ENCODE results near the gene B3GNT8. TPM values are rescaled to one million over a fixed set of nuclear protein-coding genes. Genes with fewer than 3 reads are reported as not detected.
"Not testable (repeated sequence)": the region's sequence is repeated elsewhere in the genome, so short reads cannot be mapped to it uniquely, and the experiment has no call there.

B3GNT8 gene
- total RNA-seq: 10 to 100 TPM in 6 of 7 donors, 1 to 10 TPM in 1; 7.0 to 30.3 (median 11.4) TPM
- 1 to 10 TPM; 1.8 to 9.8 (median 4.0) TPM for polyA plus RNA-seq
- long read RNA-seq, donor 1, partial matches to known transcripts: 0 of 2 reads
- long read RNA-seq, donor 1, other reads (novel, unspliced or antisense): 0 of 2 reads
- long read RNA-seq, donor 2: 0 reads

- Histone ChIP-seq H3K9me3 (no peaks in the 10 kb centered on the region), H3K36me3 (peaks cover 0 to 69% (median 55%) of the 10 kb centered on the region in 6 donors), H3K4me1 (peaks cover 15 to 84% (median 45%) of the 10 kb centered on the region in 6 donors), H3K27me3 (replicated peaks in 1 of 7) (no peaks in the 10 kb centered on the region), H3K4me3 (peak within 1 kb of the TSS; percentile 28 to 67 (median 42)), H3K27ac (peak within 1 kb of the TSS; percentile 48 to 93 (median 84))
- TF ChIP-seq POLR2AphosphoS5 (IDR thresholded peaks at IDR 0.05): peak; percentile 64 to 85 (median 77)
- TF ChIP-seq CTCF (IDR thresholded peaks at IDR 0.05 in 8 of 11, conservative IDR thresholded peaks at IDR 0.05 in 3 of 11): no peak
- WGBS, 5 donors: 19 to 32% (median 22%) methylated on average over 17 to 19 of the region's 19 CpGs
- intact Hi-C loops (cut with DNase I; ENCODE audit: low total_unique reads): no loop called here
- peak; percentile 94 for DNase-seq
These were observed at the start of gene B3GNT8 for GRCh38 chr19:41426952-41427646. B3GNT8 (minus strand) TSS chr19:41427374; CDS start chr19:41426778, 596 bp downstream.

GRCh38 chr19:41476583-41476982 lies 49.4 kb upstream of the B3GNT8 start:
- peaks cover 0 to 31% (median 7%) of the 10 kb centered on the region in 6 donors for H3K4me1 ChIP-seq
- no peaks in the 10 kb centered on the region for H3K36me3 ChIP-seq
- TF ChIP-seq POLR2AphosphoS5 (IDR thresholded peaks at IDR 0.05): no peak
- no peak for TF ChIP-seq CTCF (IDR thresholded peaks at IDR 0.05 in 8 of 11, conservative IDR thresholded peaks at IDR 0.05 in 3 of 11)
- TF ChIP-seq POLR2A (IDR thresholded peaks at IDR 0.05): no peak
- H3K27me3 ChIP-seq (replicated peaks in 1 of 7): peaks cover 0 to 32% (median 0%) of the 10 kb centered on the region in 7 donors
- H3K9me3 ChIP-seq: no peaks in the 10 kb centered on the region
- intact Hi-C loops (cut with DNase I; ENCODE audit: low total_unique reads): no loop called here
- no peak for DNase-seq
- no peak overlapping the region for H3K4me3 ChIP-seq
- peak overlapping the region in 5 of 8 donors; percentile 3 to 15 (median 6) for H3K27ac ChIP-seq

DNA sequence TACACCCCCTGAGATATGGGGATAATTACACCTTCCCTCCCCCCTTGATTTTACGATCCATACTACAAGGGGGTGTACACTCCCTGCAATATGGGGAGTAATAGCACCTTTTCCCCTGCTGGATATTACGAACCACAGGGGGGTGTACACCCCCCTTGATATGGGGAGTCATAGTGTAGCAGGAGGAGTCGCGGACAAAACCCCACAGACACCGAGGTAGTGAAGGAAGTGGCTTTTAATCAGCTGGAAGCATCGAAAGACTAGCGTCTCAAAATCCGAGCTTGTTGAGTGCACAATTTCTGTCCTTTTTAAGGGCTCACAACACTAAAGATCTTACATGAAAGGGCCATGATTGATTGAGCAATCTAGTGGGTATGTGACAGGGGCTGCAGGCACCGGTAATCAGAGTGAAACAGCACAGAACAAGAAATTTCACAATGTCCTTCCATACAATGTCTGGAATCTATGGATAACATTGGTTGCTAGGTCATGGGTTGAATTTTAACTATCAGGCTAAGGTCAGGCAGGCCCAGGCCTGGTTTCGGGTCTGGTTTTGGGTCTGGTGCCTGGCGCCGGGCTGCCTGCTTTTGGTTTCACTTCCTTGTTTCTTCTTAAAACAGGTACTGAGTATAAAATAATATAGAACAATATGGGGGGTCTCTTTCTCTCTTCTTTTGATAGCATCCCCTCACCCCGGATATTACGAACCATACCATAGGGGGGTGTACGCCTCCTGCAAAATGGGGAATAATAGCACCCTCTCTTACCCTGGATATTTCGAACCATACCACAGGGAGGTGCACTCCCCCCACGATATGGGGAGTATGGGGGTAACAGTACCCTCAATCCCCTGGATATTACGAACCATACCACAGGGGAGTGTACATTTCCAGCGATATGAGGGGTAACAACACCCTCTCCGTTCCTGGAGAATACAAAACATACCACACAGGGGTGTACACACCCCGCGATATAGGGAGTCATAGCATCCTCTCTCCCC lies 36.4 kb upstream of the B3GNT8 start:
- H3K36me3 ChIP-seq; intact Hi-C loops (cut with DNase I; ENCODE audit: low total_unique reads); H3K9me3 ChIP-seq: not testable (repeated sequence)
- WGBS, 5 donors: 54 to 77% (median 68%) methylated on average over 22 of the region's 22 CpGs
- H3K27ac ChIP-seq: peak overlapping the region in 7 of 8 donors; percentile 27 to 78 (median 60)
- peak overlapping the region in 1 of 8 donors; percentile 31 for H3K4me3 ChIP-seq
- peak; percentile 89 for DNase-seq
- H3K4me1 ChIP-seq: peaks cover 0 to 27% (median 17%) of the 10 kb centered on the region in 6 donors
- H3K27me3 ChIP-seq (replicated peaks in 1 of 7): peaks cover 0 to 36% (median 0%) of the 10 kb centered on the region in 7 donors

DNA sequence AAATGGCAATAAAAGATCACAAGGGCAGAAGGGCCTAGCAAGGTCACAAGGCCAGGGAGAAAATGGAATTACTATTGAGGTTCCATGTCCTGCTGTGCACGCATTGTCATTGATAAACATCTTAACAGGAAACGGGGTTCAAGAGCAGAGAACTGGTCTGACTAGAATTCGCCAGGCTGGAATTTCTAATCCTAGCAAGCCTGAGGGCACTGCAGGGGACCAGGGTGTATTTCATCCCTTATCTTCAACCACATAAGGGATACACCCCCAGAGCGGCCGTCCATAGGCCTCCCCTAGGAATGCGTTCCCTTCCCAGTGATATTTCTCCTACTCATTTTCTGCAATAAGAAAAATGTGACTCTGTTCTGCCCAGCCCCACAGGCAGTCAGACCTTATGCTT lies 35.3 kb upstream of the B3GNT8 start:
- TF ChIP-seq POLR2A (IDR thresholded peaks at IDR 0.05) (no peak), CTCF (IDR thresholded peaks at IDR 0.05 in 8 of 11, conservative IDR thresholded peaks at IDR 0.05 in 3 of 11) (no peak), POLR2AphosphoS5 (IDR thresholded peaks at IDR 0.05) (no peak)
- peaks cover 0 to 29% (median 17%) of the 10 kb centered on the region in 6 donors for H3K4me1 ChIP-seq
- intact Hi-C loops (cut with DNase I; ENCODE audit: low total_unique reads): no loop called here
- H3K4me3 ChIP-seq: no peak overlapping the region
- H3K36me3 ChIP-seq: no peaks in the 10 kb centered on the region
- peaks cover 0 to 4% (median 0%) of the 10 kb centered on the region in 8 donors for H3K9me3 ChIP-seq
- peak overlapping the region in 5 of 8 donors; percentile 48 to 78 (median 68) for H3K27ac ChIP-seq
- WGBS, 5 donors: 64 to 82% (median 74%) methylated on average over 6 of the region's 6 CpGs
- DNase-seq: no peak
- peaks cover 0 to 25% (median 0%) of the 10 kb centered on the region in 7 donors for H3K27me3 ChIP-seq (replicated peaks in 1 of 7)
